ENCODE data around the gene LEPR. TPM values are rescaled to one million over a fixed set of nuclear protein-coding genes. Genes with fewer than 3 reads are reported as not detected.

The LEPR gene
- total RNA-seq, 4 donors from 2014 or later, result 1.2 to 20.4 (median 6.3) TPM

DNA sequence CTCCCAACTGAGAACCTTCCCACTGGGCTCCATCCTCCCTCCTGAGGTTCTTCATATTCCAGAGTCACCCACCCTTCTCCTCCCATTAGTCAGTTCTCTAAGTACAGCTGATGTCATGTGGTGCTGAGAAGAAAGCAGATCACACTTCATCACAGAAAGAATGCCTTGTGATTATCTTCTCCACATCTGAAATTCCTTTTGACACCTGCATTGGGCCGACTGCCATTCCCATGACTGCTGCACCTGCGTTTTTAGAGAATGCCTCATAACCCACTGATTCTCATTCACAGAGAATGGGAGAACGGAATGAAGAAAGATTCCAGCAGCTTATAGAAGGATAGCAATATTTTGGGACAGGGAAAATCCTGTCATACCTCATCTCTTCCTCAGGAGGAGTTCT is 14.3 kb downstream of the LEPR start:
- 76 to 86% methylated on average over 3 of the region's 3 CpGs for WGBS, 2 donors
- Histone ChIP-seq H3K9me3 (no peaks in the 10 kb centered on the region), H3K4me1 (peaks cover 0 to 29% (median 18%) of the 10 kb centered on the region in 3 donors), H3K36me3 (peaks cover 0 to 44% (median 0%) of the 10 kb centered on the region in 3 donors), H3K27ac (no peak overlapping the region), H3K27me3 (no peaks in the 10 kb centered on the region), H3K4me3 (no peak overlapping the region)
- intact Hi-C loops (cut with DNase I), result no loop called here
- DNase-seq, result no peak
- TF ChIP-seq, protein P1, sequence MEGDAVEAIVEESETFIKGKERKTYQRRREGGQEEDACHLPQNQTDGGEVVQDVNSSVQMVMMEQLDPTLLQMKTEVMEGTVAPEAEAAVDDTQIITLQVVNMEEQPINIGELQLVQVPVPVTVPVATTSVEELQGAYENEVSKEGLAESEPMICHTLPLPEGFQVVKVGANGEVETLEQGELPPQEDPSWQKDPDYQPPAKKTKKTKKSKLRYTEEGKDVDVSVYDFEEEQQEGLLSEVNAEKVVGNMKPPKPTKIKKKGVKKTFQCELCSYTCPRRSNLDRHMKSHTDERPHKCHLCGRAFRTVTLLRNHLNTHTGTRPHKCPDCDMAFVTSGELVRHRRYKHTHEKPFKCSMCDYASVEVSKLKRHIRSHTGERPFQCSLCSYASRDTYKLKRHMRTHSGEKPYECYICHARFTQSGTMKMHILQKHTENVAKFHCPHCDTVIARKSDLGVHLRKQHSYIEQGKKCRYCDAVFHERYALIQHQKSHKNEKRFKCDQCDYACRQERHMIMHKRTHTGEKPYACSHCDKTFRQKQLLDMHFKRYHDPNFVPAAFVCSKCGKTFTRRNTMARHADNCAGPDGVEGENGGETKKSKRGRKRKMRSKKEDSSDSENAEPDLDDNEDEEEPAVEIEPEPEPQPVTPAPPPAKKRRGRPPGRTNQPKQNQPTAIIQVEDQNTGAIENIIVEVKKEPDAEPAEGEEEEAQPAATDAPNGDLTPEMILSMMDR (IDR thresholded peaks at IDR 0.05), result no peak
- TF ChIP-seq POLR2A (IDR thresholded peaks at IDR 0.05), result no peak

DNA sequence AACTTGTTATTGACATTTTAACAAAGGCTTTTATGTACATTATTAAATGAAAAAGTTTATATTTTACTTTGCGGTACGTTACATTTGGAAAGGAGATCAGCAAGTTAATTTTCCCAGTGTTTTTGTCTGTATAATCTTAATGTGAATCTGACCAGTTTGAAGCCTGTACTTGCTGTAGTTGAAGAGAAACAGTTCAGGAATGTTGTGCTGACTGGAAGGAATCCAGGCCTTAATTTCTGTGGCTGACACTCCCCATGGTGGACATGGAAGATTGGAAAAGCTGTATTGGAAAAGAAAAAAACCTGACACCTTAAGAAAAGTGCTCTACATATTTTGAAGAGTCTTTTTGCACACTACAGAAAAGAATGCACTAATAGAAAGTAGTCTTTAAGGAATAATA is 15.5 kb downstream of the LEPR start:
- peaks cover 0 to 34% (median 0%) of the 10 kb centered on the region in 3 donors for H3K36me3 ChIP-seq
- H3K27me3 ChIP-seq, result no peaks in the 10 kb centered on the region
- H3K4me1 ChIP-seq, result peaks cover 0 to 16% (median 7%) of the 10 kb centered on the region in 3 donors
- DNase-seq, result no peak
- TF ChIP-seq POLR2A (IDR thresholded peaks at IDR 0.05), result no peak
- TF ChIP-seq, protein P1 (IDR thresholded peaks at IDR 0.05), result no peak
- no peak overlapping the region for H3K4me3 ChIP-seq
- no peak overlapping the region for H3K27ac ChIP-seq
- intact Hi-C loops (cut with DNase I), result no loop called here
- WGBS, 2 donors, result 57 to 61% methylated on average over 2 of the region's 2 CpGs
- no peaks in the 10 kb centered on the region for H3K9me3 ChIP-seq

DNA sequence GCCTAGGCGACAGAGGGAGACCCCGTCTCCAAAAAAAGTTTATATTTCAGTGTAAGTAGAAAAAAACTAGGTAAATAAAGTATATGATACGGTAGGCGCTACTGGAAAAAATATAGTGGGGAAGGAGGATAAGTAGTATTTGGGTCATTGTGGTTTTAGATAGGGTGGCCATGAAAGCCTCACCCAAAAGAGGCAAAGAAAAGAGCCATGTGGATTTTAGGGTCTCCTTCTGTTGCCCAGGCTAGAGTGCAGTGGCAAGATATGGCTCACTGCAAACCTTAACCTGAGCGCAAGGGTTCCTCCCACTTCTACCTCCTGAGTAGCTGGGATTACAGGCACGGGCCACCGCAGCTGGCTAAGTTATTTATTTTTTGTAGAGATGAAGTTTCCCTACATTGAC is 17.1 kb downstream of the LEPR start:
- intact Hi-C loops (cut with DNase I), result no loop called here

DNA sequence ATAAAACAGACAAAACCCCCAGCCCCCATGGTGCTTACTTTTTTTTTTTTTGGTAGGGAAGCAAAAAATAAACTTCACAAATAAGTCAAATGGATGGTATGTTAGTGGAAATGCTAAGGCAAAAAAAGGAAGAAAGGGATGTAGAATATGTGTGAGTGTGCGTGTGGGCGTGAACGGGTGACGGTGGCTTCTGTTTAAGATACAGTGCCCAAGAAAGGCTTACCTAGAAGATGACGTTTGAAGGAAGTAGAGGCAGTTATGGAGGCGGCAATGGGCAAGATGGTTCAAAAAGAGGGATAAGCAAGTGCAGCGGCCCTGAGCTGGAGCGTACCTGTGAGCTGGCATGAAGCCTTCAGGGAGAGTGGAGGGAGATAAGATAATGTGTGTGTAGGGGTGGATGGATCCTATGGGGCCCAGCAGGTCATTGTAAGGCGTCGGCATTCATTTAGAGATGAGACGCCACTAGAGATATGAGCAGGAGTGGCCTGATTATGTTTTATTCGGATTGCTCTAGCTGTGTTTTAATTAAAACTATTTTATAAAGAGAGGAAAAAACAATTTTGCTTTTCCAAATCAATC is 19.9 kb downstream of the LEPR start:
- no peak overlapping the region for H3K27ac ChIP-seq
- no peaks in the 10 kb centered on the region for H3K4me1 ChIP-seq
- DNase-seq, result no peak
- H3K27me3 ChIP-seq, result no peaks in the 10 kb centered on the region
- H3K4me3 ChIP-seq, result no peak overlapping the region
- no peaks in the 10 kb centered on the region for H3K9me3 ChIP-seq
- WGBS, 2 donors, result 84 to 87% methylated on average over 12 of the region's 12 CpGs
- H3K36me3 ChIP-seq, result no peaks in the 10 kb centered on the region
- no peak for TF ChIP-seq POLR2A (IDR thresholded peaks at IDR 0.05)
- TF ChIP-seq, protein P1 (IDR thresholded peaks at IDR 0.05), result no peak
- intact Hi-C loops (cut with DNase I), result no loop called here

More for the DNA sequence above, 17.1 kb downstream of the LEPR start:
- TF ChIP-seq POLR2A (IDR thresholded peaks at IDR 0.05), result no peak
- TF ChIP-seq, protein P1 (IDR thresholded peaks at IDR 0.05), result no peak
- 91 to 98% methylated on average over 7 of the region's 7 CpGs for WGBS, 2 donors
- Histone ChIP-seq H3K4me3 (no peak overlapping the region), H3K27ac (no peak overlapping the region), H3K36me3 (peaks cover 0 to 22% (median 0%) of the 10 kb centered on the region in 3 donors), H3K27me3 (no peaks in the 10 kb centered on the region), H3K4me1 (peaks cover 0 to under 1% (median 0%) of the 10 kb centered on the region in 3 donors), H3K9me3 (no peaks in the 10 kb centered on the region)
- no peak for DNase-seq

DNA sequence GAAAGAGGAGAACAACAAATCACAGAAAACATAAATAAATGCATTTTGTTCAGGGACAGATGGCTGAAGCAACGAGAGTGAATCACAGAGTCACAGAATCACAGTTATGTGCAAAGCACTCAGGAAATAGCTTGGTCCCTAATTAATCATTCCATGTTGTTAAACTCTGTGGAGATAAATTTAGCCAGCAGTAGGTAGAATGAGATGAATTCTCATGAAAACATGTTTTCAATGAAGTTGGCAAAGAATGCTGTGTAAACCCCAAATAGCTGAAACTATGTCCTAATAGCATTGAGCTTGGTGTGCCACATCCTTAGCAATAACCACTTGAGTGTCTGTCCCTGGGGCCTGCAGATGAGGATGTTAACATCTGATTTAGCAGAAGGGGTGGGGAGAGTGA is 20.4 kb downstream of the LEPR start:
- Histone ChIP-seq H3K36me3 (no peaks in the 10 kb centered on the region), H3K4me1 (no peaks in the 10 kb centered on the region), H3K27me3 (no peaks in the 10 kb centered on the region), H3K27ac (no peak overlapping the region), H3K4me3 (no peak overlapping the region), H3K9me3 (no peaks in the 10 kb centered on the region)
- TF ChIP-seq, protein P1 (IDR thresholded peaks at IDR 0.05), result no peak
- no peak for TF ChIP-seq POLR2A (IDR thresholded peaks at IDR 0.05)
- no peak for DNase-seq
- intact Hi-C loops (cut with DNase I), result no loop called here
- WGBS, 2 donors, result 53 to 67% methylated on average over 1 of the region's 1 CpG

Data from esophagus squamous epithelium (tissue), 5 donors.